IPS-20b (cell line): ENCODE data around the gene CYP4F2.
"Not testable (repeated sequence)": the region's sequence is repeated elsewhere in the genome, so short reads cannot be mapped to it uniquely, and the experiment has no call there.

ENCODE experiments used
- H3K27ac ChIP-seq: one replicate; pipeline ENCODE4 v1.5.1; 2013; ENCODE audit warnings: low read length
- H3K27me3 ChIP-seq: 2 replicates; pipeline ENCODE4 v1.6.1; 2013; ENCODE audit warnings: mild to moderate bottlenecking, low read length, inconsistent platforms; ENCODE audit not compliant: insufficient read depth
- H3K36me3 ChIP-seq: 2 replicates; pipeline ENCODE4 v1.6.1; 2013; ENCODE audit warnings: low read depth, mild to moderate bottlenecking, inconsistent platforms, low read length, moderate library complexity; ENCODE audit not compliant: insufficient read depth
- H3K4me1 ChIP-seq: 2 replicates; pipeline ENCODE4 v1.6.1; 2013; ENCODE audit warnings: mild to moderate bottlenecking, control low read depth, inconsistent platforms, low read length, moderate library complexity; ENCODE audit not compliant: insufficient read depth
- H3K4me3 ChIP-seq: 2 replicates; pipeline ENCODE4 v1.5.1; 2013; ENCODE audit warnings: mild to moderate bottlenecking, low read length, inconsistent platforms
- H3K9ac ChIP-seq: 2 replicates; pipeline ENCODE4 v1.6.1; 2013; ENCODE audit warnings: low read depth, mild to moderate bottlenecking, inconsistent platforms, low read length, moderate library complexity
- H3K9me3 ChIP-seq: 2 replicates; pipeline ENCODE4 v1.6.1; 2013; ENCODE audit warnings: mild to moderate bottlenecking, low read depth, low read length, inconsistent platforms; ENCODE audit not compliant: insufficient read depth

The CYP4F2 gene

DNA sequence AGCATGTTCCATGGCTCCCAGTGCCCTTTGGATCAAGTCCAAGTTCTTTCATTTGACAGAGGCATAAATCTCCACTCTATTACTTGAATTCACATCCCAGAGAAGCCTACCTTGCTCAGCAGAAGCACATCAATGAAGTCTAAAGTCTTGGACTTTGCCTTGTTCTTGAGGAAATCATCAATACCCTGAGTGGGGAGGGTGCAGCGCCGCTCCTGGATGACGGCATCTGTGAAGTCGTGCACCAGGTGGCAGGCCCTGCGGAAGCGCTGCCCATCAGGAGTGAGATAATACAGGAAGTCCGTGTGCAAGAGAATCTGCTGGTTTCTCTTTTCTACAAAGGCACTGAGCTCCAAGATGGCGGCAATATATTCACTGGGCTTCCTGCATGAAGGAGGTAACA lies 25.8 kb upstream of the CYP4F2 start:
- H3K27me3 ChIP-seq: no peaks in the 10 kb centered on the region
- H3K9ac ChIP-seq: no peak overlapping the region
- H3K4me1 ChIP-seq: no peaks in the 10 kb centered on the region
- no peak overlapping the region for H3K4me3 ChIP-seq
- H3K27ac ChIP-seq: no peak overlapping the region
- H3K9me3 ChIP-seq: peaks cover 93% of the 10 kb centered on the region
- H3K36me3 ChIP-seq: no peaks in the 10 kb centered on the region

DNA sequence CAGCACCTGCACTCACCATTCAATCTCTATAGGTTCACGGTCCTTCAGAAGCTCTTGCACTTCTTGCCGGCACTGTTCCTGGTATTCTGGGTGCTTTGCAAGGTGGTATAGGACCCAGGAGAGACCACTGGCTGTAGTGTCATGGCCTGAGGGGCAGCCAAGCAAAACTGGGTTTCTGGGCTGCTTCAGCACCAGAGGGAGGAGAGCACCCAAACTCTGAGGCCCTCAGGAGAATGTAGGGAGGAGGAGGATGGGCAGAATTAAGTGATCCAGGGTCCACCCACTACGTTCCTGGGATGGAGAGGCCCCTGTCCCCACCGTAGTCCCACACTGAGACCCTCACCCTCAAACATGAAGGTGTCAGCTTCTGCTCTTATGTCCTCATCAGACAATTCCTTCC lies 24.1 kb upstream of the CYP4F2 start:
- H3K36me3 ChIP-seq: no peaks in the 10 kb centered on the region
- peaks cover 93% of the 10 kb centered on the region for H3K9me3 ChIP-seq
- H3K9ac ChIP-seq: no peak overlapping the region
- H3K4me1 ChIP-seq: no peaks in the 10 kb centered on the region
- no peaks in the 10 kb centered on the region for H3K27me3 ChIP-seq
- H3K27ac ChIP-seq: no peak overlapping the region
- H3K4me3 ChIP-seq: no peak overlapping the region

DNA sequence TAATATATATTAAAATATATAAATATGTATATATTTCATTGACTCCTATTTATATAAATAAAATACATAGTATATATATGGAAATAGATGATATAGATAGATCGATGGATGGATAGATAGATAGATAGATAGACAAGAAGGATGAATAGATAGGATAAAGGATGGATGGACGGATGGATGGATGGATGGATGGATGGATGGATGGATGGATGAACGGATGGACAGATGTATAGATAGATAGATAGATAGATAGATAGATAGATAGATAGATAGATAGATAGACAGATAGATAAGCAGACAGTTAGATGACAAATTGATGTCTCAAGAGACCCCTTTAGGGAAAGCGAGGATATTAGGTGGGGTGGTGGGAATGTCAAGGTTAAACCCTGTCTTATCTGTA lies 21.4 kb upstream of the CYP4F2 start:
- H3K9ac ChIP-seq: no peak overlapping the region
- no peaks in the 10 kb centered on the region for H3K27me3 ChIP-seq
- H3K27ac ChIP-seq: no peak overlapping the region
- no peaks in the 10 kb centered on the region for H3K4me1 ChIP-seq
- no peaks in the 10 kb centered on the region for H3K36me3 ChIP-seq
- H3K9me3 ChIP-seq: peaks cover 94% of the 10 kb centered on the region
- H3K4me3 ChIP-seq: no peak overlapping the region

DNA sequence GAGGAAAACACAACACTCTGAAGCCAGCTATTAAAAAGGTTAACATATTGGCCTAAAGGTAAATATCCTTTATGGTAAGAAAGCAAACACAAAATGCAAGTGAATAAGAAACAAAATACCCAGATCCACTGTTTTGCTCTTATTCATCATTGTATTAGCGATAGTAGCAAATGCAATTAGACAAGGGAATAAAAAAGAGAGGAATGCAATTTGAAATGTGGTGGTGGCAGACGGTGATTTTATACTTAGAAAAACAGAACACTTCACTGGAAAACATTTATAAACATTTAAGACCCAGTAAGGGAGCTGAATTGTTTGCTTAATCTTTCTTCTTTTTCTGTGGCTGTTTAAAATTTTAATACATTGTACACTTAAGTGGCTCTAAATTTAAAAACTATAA lies 17.2 kb upstream of the CYP4F2 start:
- H3K27me3 ChIP-seq: no peaks in the 10 kb centered on the region

DNA sequence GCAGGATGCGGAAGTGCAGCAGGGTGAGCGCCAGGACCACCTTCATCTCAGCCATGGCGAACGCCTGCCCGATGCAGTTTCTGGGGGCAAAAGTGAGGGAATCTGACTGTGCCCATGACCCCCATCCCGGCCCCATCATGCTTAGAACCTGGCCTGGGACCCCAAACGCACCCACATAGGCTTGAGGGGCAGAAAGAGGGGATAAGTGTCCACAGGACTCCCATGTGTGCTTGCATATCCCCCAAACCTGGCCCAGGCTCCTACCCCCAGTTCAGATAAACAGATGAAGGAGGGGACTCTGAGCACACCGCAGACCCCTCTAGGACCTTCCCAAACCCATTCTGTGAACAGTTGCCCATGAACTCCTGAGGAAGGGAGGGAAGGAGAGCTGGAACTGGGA lies 16.0 kb upstream of the CYP4F2 start:
- H3K36me3 ChIP-seq: no peaks in the 10 kb centered on the region
- no peaks in the 10 kb centered on the region for H3K27me3 ChIP-seq
- no peak overlapping the region for H3K27ac ChIP-seq
- H3K9me3 ChIP-seq: peaks cover 88% of the 10 kb centered on the region
- H3K4me3 ChIP-seq: no peak overlapping the region
- no peaks in the 10 kb centered on the region for H3K4me1 ChIP-seq
- H3K9ac ChIP-seq: no peak overlapping the region

More for the DNA sequence above, 17.2 kb upstream of the CYP4F2 start:
- no peak overlapping the region for H3K27ac ChIP-seq
- H3K9ac ChIP-seq: no peak overlapping the region
- no peaks in the 10 kb centered on the region for H3K36me3 ChIP-seq
- peaks cover 87% of the 10 kb centered on the region for H3K9me3 ChIP-seq
- H3K4me1 ChIP-seq: no peaks in the 10 kb centered on the region
- no peak overlapping the region for H3K4me3 ChIP-seq

DNA sequence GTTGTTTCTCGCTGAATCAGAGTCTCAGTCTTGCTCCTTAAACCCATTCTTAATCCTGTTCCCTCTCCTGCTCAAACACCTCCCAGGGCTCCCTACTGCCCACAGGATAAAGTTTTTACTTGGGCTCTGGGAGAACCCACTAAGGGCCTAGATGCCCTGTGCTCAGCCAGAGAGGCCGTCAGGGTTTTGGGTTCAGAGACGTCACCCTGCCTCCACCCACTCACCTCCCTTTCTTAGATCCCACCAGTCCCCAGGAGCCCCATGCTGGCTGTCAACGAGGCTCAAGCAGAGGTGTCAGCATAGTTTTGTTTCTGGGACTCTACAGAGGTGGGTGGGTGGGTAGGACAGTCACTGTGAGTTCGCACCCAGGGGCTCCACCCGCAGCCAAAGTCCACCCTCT lies 15.5 kb upstream of the CYP4F2 start:
- Histone ChIP-seq H3K4me3 (no peak overlapping the region), H3K27ac (no peak overlapping the region), H3K4me1 (no peaks in the 10 kb centered on the region), H3K36me3 (no peaks in the 10 kb centered on the region), H3K9me3 (peaks cover 88% of the 10 kb centered on the region), H3K9ac (no peak overlapping the region), H3K27me3 (no peaks in the 10 kb centered on the region)

DNA sequence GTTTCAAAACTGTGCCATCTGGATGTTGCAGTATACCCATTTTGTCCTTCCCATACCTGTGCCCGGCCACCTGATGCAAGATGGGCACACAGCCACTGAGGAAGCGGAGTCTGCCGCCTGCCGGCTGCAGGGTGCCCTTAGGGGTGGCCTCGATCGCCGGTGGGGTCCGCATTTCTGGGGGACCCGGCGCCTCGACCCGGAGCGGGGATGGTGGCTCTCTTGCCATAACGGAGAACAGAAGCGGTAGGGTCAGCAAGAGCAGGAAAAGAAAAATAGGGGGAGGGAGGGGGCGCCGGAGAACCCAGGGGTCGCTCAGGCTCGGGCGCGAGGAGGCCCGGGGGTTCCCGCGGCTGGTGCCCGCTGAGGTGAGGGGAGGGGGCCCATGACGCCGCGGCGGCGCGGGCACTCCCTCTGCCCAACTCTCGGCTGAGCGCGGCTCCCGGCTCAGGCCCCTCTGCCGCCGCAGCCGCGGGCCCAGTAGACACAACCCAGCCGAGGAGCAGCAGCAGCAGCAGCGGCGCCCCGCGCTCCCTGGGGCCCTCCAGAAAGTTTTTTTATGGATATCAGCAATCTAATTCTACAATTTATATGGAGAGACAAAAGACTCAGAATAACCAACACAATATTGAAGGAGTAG lies 13.8 kb upstream of the CYP4F2 start:
- no peak overlapping the region for H3K27ac ChIP-seq
- H3K9me3 ChIP-seq: peaks cover 84% of the 10 kb centered on the region
- no peaks in the 10 kb centered on the region for H3K36me3 ChIP-seq
- H3K4me3 ChIP-seq: no peak overlapping the region
- no peak overlapping the region for H3K9ac ChIP-seq
- H3K27me3 ChIP-seq: no peaks in the 10 kb centered on the region
- H3K4me1 ChIP-seq: no peaks in the 10 kb centered on the region

DNA sequence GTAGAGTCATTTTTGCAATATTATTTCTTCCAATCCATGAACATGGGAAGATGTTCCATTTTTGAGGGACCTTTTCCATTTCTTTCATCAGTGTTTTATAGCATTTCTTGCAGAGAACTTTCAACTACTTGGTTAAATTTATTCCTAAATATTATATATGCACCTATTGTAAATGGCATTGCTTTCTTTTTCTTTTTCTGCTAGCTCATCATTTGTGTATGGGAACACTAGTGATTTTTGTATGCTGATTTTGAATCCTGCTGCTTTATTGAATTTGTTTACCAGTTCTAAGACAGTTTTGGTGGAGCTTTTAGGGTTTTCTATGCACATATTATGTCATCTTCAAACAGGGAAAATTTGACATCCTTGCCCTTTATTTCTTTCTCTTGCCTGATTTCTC lies 7.2 kb upstream of the CYP4F2 start:
- Histone ChIP-seq H3K36me3 (no peaks in the 10 kb centered on the region), H3K4me1 (no peaks in the 10 kb centered on the region), H3K9ac (no peak overlapping the region), H3K4me3 (no peak overlapping the region), H3K27me3 (no peaks in the 10 kb centered on the region), H3K27ac (no peak overlapping the region), H3K9me3 (peaks cover 87% of the 10 kb centered on the region)

DNA sequence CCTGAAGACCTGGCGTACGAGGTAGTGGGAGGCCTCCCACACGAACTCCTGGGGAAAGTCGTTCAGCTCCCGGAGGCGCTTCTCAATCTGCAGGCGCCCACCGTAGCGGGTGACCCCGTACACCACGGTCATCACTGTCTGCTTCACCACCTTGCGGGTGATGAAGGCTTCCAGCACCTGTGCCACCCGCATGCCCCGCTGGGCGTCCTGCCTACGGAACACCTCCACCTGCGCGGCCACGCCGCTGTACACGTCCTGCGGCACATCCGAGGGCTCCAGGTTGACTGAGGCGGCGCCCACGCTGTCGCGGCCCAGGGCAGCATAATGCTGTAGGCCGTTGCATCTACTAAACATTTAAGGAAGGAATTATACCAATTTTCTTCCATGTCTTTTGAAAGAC lies 5.0 kb upstream of the CYP4F2 start:
- not testable (repeated sequence) for H3K27ac ChIP-seq, H3K27me3 ChIP-seq, H3K4me1 ChIP-seq, H3K4me3 ChIP-seq, H3K36me3 ChIP-seq, H3K9ac ChIP-seq
- H3K9me3 ChIP-seq: peaks cover 80% of the 10 kb centered on the region

DNA sequence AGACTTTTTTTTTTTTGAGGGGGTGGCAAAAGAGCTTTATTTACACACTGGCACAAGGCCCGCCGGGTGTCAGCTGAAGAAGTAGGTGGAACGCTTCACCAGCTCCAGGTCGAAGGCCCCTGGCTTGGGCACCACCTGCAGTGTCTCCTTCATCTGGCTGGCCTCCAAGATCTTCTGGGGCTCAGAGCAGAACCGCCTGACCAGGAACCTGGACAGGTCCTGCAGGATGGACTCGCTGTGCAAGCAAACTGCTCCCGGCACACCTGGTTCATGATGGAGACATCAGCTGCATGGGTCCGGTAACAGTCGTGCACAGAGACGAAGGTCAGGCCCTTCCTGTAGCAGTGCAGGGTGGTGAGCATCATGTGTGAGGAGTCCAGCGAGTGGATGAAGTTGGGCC lies 4.4 kb upstream of the CYP4F2 start:
- H3K4me3 ChIP-seq: no peak overlapping the region
- no peaks in the 10 kb centered on the region for H3K27me3 ChIP-seq
- no peaks in the 10 kb centered on the region for H3K36me3 ChIP-seq
- H3K4me1 ChIP-seq: no peaks in the 10 kb centered on the region
- H3K9me3 ChIP-seq: peaks cover 82% of the 10 kb centered on the region
- no peak overlapping the region for H3K27ac ChIP-seq
- H3K9ac ChIP-seq: no peak overlapping the region

DNA sequence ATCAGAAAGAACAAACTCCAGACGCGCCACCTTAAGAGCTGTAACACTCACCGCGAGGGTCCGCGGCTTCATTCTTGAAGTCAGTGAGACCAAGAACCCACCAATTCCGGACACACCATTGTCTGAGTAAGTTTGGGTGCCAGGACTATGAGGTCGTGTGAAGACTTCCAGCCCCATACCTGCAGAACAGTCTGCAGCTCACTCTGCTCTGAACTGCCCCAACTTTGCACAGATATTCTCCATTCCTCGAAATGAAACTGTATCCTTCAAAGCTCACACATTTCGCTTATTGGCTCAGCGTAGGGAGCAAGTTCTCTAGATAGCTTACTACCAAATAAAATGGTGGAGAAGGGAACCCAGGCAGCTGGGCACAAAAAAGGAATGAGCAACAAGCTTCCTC lies 2.6 kb upstream of the CYP4F2 start:
- Histone ChIP-seq H3K4me3 (no peak overlapping the region), H3K27me3 (no peaks in the 10 kb centered on the region), H3K27ac (no peak overlapping the region), H3K4me1 (no peaks in the 10 kb centered on the region), H3K9me3 (peaks cover 83% of the 10 kb centered on the region), H3K9ac (no peak overlapping the region), H3K36me3 (no peaks in the 10 kb centered on the region)

DNA sequence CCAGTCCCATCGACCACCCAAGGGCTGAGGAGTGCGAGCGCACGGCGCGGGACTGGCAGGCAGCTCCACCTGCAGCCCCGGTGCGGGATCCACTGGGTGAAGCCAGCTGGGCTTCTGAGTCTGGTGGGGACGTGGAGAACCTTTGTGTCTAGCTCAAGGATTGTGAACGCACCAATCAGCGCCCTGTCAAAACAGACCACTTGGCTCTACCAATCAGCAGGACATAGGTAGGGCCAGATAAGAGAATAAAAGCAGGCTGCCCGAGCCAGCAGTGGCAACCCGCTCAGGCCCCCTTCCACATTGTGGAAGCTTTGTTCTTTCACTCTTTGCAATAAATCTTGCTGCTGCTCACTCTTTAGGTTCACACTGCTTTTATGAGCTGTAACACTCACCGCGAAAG lies 2.2 kb upstream of the CYP4F2 start:
- not testable (repeated sequence) for H3K27me3 ChIP-seq, H3K4me3 ChIP-seq, H3K27ac ChIP-seq, H3K9ac ChIP-seq, H3K4me1 ChIP-seq, H3K36me3 ChIP-seq
- H3K9me3 ChIP-seq: peaks cover 83% of the 10 kb centered on the region

DNA sequence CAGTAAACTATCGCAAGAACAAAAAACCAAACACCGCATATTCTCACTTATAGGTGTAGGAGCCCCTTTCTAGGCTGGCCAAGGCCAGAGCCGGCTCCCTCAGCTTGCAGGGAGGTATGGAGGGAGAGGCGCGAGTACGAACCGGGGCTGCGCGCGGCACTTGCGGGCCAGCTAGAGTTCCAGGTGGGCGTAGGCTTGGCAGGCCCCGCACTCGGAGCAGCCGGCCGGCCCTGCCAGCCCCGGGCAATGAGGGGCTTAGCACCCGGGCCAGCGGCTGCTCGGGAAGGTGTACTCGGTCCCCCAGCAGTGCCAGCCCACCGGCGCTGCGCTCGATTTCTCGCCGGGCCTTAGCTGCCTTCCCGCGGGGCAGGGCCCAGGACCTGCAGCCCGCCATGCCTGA lies 1.7 kb upstream of the CYP4F2 start:
- not testable (repeated sequence) for H3K4me1 ChIP-seq, H3K27me3 ChIP-seq, H3K4me3 ChIP-seq, H3K36me3 ChIP-seq, H3K27ac ChIP-seq, H3K9ac ChIP-seq
- peaks cover 83% of the 10 kb centered on the region for H3K9me3 ChIP-seq
